Measurements from ENCODE around the gene MAOB. TPM values are rescaled to one million over a fixed set of nuclear protein-coding genes. Genes with fewer than 3 reads are reported as not detected.

The MAOB gene
- total RNA-seq, 1 experiment from 2014 or later: not detected

DNA sequence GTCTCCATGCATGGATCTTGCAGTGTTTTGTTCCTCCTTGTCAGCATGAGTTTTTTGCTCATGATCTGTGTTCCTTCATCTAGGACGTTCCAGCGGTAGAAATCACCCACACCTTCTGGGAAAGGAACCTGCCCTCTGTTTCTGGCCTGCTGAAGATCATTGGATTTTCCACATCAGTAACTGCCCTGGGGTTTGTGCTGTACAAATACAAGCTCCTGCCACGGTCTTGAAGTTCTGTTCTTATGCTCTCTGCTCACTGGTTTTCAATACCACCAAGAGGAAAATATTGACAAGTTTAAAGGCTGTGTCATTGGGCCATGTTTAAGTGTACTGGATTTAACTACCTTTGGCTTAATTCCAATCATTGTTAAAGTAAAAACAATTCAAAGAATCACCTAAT, 138.0 kb downstream of the MAOB start:
- intact Hi-C loops (cut with micrococcal nuclease): no loop called here
- no TSS peak for BruUV-seq (replicated peaks)
- Histone ChIP-seq H3K9me2 (replicated peaks; ENCODE audit: low read length) (no peaks in the 10 kb centered on the region), H4K20me1 (ENCODE audit: low read length) (no peaks in the 10 kb centered on the region), H3K27me3 (ENCODE audit: low read length) (no peaks in the 10 kb centered on the region), H3K79me2 (ENCODE audit: low read length) (no peaks in the 10 kb centered on the region), H3K4me2 (ENCODE audit: low read length) (no peak overlapping the region), H3K36me3 (ENCODE audit: low read depth, low read length) (no peaks in the 10 kb centered on the region), H3K27ac (ENCODE audit: low read length) (no peak overlapping the region), H3K4me3 (ENCODE audit: low read length) (no peak overlapping the region), H3K9ac (ENCODE audit: low read length) (no peak overlapping the region), H3F3A (ENCODE audit: low read length, unreplicated experiment) (no peaks in the 10 kb centered on the region), H3K9me3 (ENCODE audit: low read length) (no peaks in the 10 kb centered on the region), H3K4me1 (ENCODE audit: insufficient read depth, low read length) (no peaks in the 10 kb centered on the region), H2AFZ (ENCODE audit: low read length) (no peak overlapping the region)
- TF ChIP-seq EZH2 (IDR thresholded peaks at IDR 0.05; ENCODE audit: low read length, unreplicated experiment) (no peak), EZH2phosphoT487 (IDR thresholded peaks at IDR 0.05; ENCODE audit: borderline replicate concordance, low read length) (no peak)
- TF ChIP-seq, protein P1, sequence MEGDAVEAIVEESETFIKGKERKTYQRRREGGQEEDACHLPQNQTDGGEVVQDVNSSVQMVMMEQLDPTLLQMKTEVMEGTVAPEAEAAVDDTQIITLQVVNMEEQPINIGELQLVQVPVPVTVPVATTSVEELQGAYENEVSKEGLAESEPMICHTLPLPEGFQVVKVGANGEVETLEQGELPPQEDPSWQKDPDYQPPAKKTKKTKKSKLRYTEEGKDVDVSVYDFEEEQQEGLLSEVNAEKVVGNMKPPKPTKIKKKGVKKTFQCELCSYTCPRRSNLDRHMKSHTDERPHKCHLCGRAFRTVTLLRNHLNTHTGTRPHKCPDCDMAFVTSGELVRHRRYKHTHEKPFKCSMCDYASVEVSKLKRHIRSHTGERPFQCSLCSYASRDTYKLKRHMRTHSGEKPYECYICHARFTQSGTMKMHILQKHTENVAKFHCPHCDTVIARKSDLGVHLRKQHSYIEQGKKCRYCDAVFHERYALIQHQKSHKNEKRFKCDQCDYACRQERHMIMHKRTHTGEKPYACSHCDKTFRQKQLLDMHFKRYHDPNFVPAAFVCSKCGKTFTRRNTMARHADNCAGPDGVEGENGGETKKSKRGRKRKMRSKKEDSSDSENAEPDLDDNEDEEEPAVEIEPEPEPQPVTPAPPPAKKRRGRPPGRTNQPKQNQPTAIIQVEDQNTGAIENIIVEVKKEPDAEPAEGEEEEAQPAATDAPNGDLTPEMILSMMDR (conservative IDR thresholded peaks at IDR 0.05; ENCODE audit: low read depth, low read length): no peak
- ChIA-PET CTCF (no interaction called here), POLR2A (ENCODE audit: unreplicated experiment) (no interaction called here)
- no peak for DNase-seq
- no peak for ATAC-seq

DNA sequence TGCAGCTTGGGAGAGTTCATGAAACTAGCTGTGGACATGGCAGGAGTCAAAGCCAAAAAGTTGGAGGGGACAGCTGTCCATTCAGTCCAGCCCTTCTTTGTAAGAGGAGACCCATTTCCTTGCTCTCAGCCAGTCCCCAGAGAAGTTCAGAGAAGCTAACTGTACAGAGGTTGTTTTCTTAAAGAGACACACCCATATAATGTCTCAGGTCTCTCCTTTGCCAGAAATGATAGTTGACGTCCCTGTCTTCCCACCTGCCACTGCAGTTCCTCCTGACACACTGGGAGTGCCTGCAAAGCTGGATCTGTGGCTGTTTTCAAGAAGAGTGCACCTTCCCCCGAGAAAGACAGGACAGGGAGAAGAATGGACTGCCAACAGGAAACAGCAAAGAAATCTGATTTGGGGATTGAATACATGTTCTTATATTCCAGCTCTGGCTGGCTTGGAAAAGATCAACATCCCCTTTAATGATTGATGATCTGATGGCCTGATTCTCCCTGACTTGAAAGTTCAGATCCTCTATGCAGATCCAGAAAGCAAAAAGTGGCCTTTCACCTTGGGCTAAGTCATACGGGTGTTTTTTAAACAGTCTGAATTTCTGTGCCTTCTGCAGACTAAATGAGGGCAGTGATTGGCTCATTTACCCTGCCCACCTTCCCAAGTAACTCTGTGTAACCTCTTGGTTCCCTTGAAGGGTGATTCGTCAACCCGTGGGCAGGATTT, 139.0 kb downstream of the MAOB start:
- ATAC-seq (no peak), DNase-seq (no peak)
- Histone ChIP-seq H3K27me3 (ENCODE audit: low read length) (no peaks in the 10 kb centered on the region), H3K4me3 (ENCODE audit: low read length) (no peak overlapping the region), H3K9ac (ENCODE audit: low read length) (no peak overlapping the region), H3K4me1 (ENCODE audit: insufficient read depth, low read length) (no peaks in the 10 kb centered on the region), H4K20me1 (ENCODE audit: low read length) (no peaks in the 10 kb centered on the region), H3K9me3 (ENCODE audit: low read length) (no peaks in the 10 kb centered on the region), H2AFZ (ENCODE audit: low read length) (no peak overlapping the region), H3K79me2 (ENCODE audit: low read length) (no peaks in the 10 kb centered on the region), H3K36me3 (ENCODE audit: low read depth, low read length) (no peaks in the 10 kb centered on the region), H3K9me2 (replicated peaks; ENCODE audit: low read length) (no peaks in the 10 kb centered on the region), H3K4me2 (ENCODE audit: low read length) (no peak overlapping the region), H3F3A (ENCODE audit: low read length, unreplicated experiment) (no peaks in the 10 kb centered on the region), H3K27ac (ENCODE audit: low read length) (no peak overlapping the region)
- CTCF ChIA-PET: no interaction called here
- intact Hi-C loops (cut with micrococcal nuclease): no loop called here
- BruUV-seq (replicated peaks): no TSS peak
- POLR2A ChIA-PET (ENCODE audit: unreplicated experiment): no interaction called here
- TF ChIP-seq, protein P1 (conservative IDR thresholded peaks at IDR 0.05; ENCODE audit: low read depth, low read length): no peak
- TF ChIP-seq EZH2phosphoT487 (IDR thresholded peaks at IDR 0.05; ENCODE audit: borderline replicate concordance, low read length) (no peak), EZH2 (IDR thresholded peaks at IDR 0.05; ENCODE audit: low read length, unreplicated experiment) (no peak)

DNA sequence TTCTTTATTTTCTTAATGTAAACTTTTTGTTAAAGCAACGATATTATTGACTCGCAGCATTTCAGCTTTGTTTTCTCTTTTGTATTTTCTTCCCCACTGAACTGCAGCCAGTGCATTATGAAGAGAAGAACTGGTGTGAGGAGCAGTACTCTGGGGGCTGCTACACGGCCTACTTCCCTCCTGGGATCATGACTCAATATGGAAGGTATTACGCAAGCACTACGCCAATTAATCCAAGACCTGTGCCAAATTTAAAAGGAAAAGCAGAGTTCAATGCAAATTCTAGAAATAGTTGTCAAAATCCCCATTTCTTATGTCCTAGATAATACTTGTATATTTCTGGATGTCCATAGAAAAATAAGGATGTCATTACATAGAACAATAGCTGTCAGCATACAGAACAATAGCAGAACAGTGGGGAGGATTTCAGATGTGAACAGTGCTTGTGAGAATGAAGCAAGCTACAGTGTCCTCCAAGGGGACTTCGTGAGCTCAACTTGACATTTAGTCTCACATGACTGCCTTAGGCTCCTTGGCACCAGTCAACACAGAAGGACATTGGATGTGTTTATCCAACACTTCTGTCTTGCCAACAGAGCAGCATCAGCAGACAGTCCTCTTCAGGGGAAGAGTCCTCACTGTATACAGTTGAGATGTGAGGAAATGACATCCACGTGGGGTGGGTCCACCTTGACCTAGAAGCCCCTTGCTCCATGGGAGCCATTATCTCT, 140.2 kb downstream of the MAOB start:
- DNase-seq: peak; percentile 3
- Histone ChIP-seq H3K4me2 (ENCODE audit: low read length) (no peak overlapping the region), H3K27ac (ENCODE audit: low read length) (no peak overlapping the region), H3K27me3 (ENCODE audit: low read length) (no peaks in the 10 kb centered on the region), H3K79me2 (ENCODE audit: low read length) (no peaks in the 10 kb centered on the region), H3K4me3 (ENCODE audit: low read length) (no peak overlapping the region), H3K9ac (ENCODE audit: low read length) (no peak overlapping the region), H3F3A (ENCODE audit: low read length, unreplicated experiment) (no peaks in the 10 kb centered on the region), H3K4me1 (ENCODE audit: insufficient read depth, low read length) (no peaks in the 10 kb centered on the region), H3K9me3 (ENCODE audit: low read length) (no peaks in the 10 kb centered on the region), H3K9me2 (replicated peaks; ENCODE audit: low read length) (no peaks in the 10 kb centered on the region), H2AFZ (ENCODE audit: low read length) (no peak overlapping the region), H3K36me3 (ENCODE audit: low read depth, low read length) (no peaks in the 10 kb centered on the region), H4K20me1 (ENCODE audit: low read length) (no peaks in the 10 kb centered on the region)
- ChIA-PET POLR2A (ENCODE audit: unreplicated experiment) (no interaction called here), CTCF (no interaction called here)
- ATAC-seq: no peak
- no peak for TF ChIP-seq EZH2 (IDR thresholded peaks at IDR 0.05; ENCODE audit: low read length, unreplicated experiment)
- TF ChIP-seq, protein P1 (conservative IDR thresholded peaks at IDR 0.05; ENCODE audit: low read depth, low read length): no peak
- intact Hi-C loops (cut with micrococcal nuclease): no loop called here
- no TSS peak for BruUV-seq (replicated peaks)

All from PC-3 (cell line).